GM12878 (cell line): Measurements from ENCODE around the gene NPBWR2. TPM values are rescaled to one million over a fixed set of nuclear protein-coding genes. Genes with fewer than 3 reads are reported as not detected.
A peak's percentile ranks its signal among the peaks of the same experiment; 100 is the strongest.

Source experiments
- BRCA1 ChIP-seq: IDR thresholded peaks from 2 replicates; pipeline ENCODE4 v1.6.1; 2011; ENCODE audit warnings: low read depth, low read length, improper control_type of control experiment
- ETV6 ChIP-seq, 2 experiments: fragments of 450-650 bp in 1 of 2; IDR thresholded peaks in 1 of 2; conservative IDR thresholded peaks in 1 of 2; 2 replicates each; pipeline ENCODE4 v1.6.1; 2014; ENCODE audit warnings: antibody characterized with exemption in 1 of 2, borderline replicate concordance in 1 of 2, low read depth in 1 of 2, mild to moderate bottlenecking in 1 of 2, moderate library complexity in 1 of 2
- FOXM1 ChIP-seq: IDR thresholded peaks from 2 replicates; pipeline ENCODE4 v1.6.1; 2012; ENCODE audit warnings: low read depth, mild to moderate bottlenecking, inconsistent platforms, low read length, moderate library complexity
- HDAC6 ChIP-seq: fragments of 200-600 bp; sonication (generic); IDR thresholded peaks from one replicate; pipeline ENCODE4 v1.8.0; 2017; ENCODE audit warnings: antibody characterized with exemption; ENCODE audit not compliant: unreplicated experiment
- MYB ChIP-seq: fragments of 150-350 bp; IDR thresholded peaks from 2 replicates; pipeline ENCODE4 v1.6.1; 2014; ENCODE audit warnings: mild to moderate bottlenecking, low read depth, low read length, borderline replicate concordance
- MYC ChIP-seq: IDR thresholded peaks from 2 replicates; pipeline ENCODE4 v1.6.1; 2011; ENCODE audit warnings: mild to moderate bottlenecking, low read length, moderate library complexity, inconsistent platforms; ENCODE audit not compliant: insufficient read depth, insufficient replicate concordance, insufficient read length, severe bottlenecking
- NR2C1 ChIP-seq: fragments of 450-650 bp; IDR thresholded peaks from 2 replicates; pipeline ENCODE4 v1.6.1; 2017; ENCODE audit warnings: antibody characterized with exemption, mild to moderate bottlenecking, moderate library complexity
- RELB ChIP-seq: fragments of 450-650 bp; IDR thresholded peaks from 2 replicates; pipeline ENCODE4 v1.6.1; 2017; ENCODE audit warnings: low read depth, mild to moderate bottlenecking, moderate library complexity
- SIN3A ChIP-seq: IDR thresholded peaks from 2 replicates; pipeline ENCODE4 v1.6.1; 2012; ENCODE audit warnings: low read depth, low read length, improper control_type of control experiment
- SMARCA5 ChIP-seq: fragments of 450-650 bp; IDR thresholded peaks from 2 replicates; pipeline ENCODE4 v1.6.1; 2017; ENCODE audit warnings: mild to moderate bottlenecking
- TCF7 ChIP-seq: IDR thresholded peaks from 2 replicates; pipeline ENCODE4 v1.6.1; 2014; ENCODE audit warnings: antibody characterized with exemption, borderline replicate concordance
- YY1 ChIP-seq: IDR thresholded peaks from 2 replicates; pipeline ENCODE4 v1.6.1; 2011; ENCODE audit warnings: low read depth, mild to moderate bottlenecking, low read length
- ZNF24 ChIP-seq: fragments of 450-650 bp; IDR thresholded peaks from 2 replicates; pipeline ENCODE4 v1.6.1; 2017; ENCODE audit warnings: antibody characterized with exemption, mild to moderate bottlenecking
- polyA plus RNA-seq, 11 experiments: library from polyadenylated mRNA; depleted of rRNA in 4 of 11; unstranded in 6 of 11; stranded (reverse) in 5 of 11; fragments of >200 nt; fragmentation: Nextera tagmentation in 4 of 11; fragmentation: Illumina TruSeq in 1 of 11; extraction: Ambion mirVana in 4 of 11; extraction: Trizol in 1 of 11; gene quantifications; 1 replicate in 1 of 11; 2 replicates in 10 of 11; pipeline versions ENCODE4 v1.2.1 to v1.2.3, GENCODE V29; 2011 to 2016; ENCODE audit warnings: inconsistent platforms in 2 of 11, missing spikeins in 2 of 11, low read depth in 1 of 11
- total RNA-seq, 4 experiments: library from RNA; depleted of rRNA in 3 of 4; stranded (reverse); fragments of >200 nt in 3 of 4; fragmentation: Illumina TruSeq in 1 of 4; extraction: Trizol in 1 of 4; gene quantifications; 2 replicates each; pipeline versions ENCODE4 v1.2.1 to v1.2.3, GENCODE V29; 2013 to 2021
- TF ChIP-seq, protein P1 (sequence below): fragments of 450-650 bp; IDR thresholded peaks from 2 replicates; pipeline ENCODE4 v1.6.1; 2018; ENCODE audit warnings: mild to moderate bottlenecking, low read depth, moderate library complexity; ENCODE audit not compliant: partially characterized antibody
- TF ChIP-seq, protein P2 (sequence below): fragments of 450-650 bp; IDR thresholded peaks from 2 replicates; pipeline ENCODE4 v1.6.1; 2016; ENCODE audit warnings: mild to moderate bottlenecking, moderate library complexity, borderline replicate concordance
- TF ChIP-seq, protein P3 (sequence below): IDR thresholded peaks from 2 replicates; pipeline ENCODE4 v1.6.1; 2012; ENCODE audit warnings: mild to moderate bottlenecking, low read depth, low read length

Gene NPBWR2
- total and polyA plus RNA-seq, 10 of the 15 experiments (the other 5 are each of a cell fraction or from before 2014, with no cell fraction given) = not detected

DNA sequence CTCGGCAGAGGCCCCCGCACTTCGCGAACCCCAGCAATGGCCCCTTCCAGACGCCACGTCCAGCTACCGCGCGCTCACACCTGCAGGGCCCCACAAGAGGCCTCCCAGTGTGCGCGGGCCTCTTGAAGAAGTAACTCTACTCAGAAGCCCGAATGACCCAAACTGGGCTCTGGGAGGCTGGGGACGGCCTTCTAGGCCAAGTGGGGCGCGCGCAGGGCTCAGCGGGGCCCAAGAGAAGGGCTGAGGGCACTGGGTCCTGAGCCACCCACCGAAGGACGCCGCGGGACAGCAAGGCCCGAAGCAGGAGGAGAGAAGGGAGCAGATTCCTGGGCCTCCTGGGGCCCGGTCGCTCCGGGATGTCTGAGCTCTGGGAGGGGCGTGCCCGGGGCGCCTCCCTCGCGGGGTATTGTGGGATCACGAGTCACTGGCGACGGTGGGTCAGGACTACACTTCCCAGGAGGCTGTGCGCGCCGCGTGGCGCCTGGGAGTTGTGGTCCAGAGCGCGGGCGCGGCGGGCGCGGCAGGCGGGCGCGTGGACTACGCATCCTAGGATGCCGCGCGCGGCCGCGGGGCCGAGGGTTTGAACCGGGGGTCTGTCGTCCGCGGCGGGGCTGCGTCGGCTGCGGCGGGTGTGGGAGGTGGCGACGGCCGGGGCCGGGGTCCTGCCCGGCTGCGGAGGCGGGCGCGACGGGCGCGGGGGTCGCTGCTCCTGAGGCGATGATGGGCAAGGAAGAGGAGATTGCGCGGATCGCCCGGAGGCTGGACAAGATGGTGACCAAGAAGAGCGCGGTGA lies 44.6 kb downstream of the NPBWR2 start, which contains the start of gene TCEA2 (continued):
- TF ChIP-seq, protein P1, sequence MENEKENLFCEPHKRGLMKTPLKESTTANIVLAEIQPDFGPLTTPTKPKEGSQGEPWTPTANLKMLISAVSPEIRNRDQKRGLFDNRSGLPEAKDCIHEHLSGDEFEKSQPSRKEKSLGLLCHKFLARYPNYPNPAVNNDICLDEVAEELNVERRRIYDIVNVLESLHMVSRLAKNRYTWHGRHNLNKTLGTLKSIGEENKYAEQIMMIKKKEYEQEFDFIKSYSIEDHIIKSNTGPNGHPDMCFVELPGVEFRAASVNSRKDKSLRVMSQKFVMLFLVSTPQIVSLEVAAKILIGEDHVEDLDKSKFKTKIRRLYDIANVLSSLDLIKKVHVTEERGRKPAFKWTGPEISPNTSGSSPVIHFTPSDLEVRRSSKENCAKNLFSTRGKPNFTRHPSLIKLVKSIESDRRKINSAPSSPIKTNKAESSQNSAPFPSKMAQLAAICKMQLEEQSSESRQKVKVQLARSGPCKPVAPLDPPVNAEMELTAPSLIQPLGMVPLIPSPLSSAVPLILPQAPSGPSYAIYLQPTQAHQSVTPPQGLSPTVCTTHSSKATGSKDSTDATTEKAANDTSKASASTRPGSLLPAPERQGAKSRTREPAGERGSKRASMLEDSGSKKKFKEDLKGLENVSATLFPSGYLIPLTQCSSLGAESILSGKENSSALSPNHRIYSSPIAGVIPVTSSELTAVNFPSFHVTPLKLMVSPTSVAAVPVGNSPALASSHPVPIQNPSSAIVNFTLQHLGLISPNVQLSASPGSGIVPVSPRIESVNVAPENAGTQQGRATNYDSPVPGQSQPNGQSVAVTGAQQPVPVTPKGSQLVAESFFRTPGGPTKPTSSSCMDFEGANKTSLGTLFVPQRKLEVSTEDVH = no peak
- TF ChIP-seq RELB (0 out of 2 replicates have a peak, but pooled peaks have one; percentile 14), ETV6 (conservative IDR thresholded peaks at IDR 0.05 in 1 of 2, IDR thresholded peaks at IDR 0.05 in 1 of 2; ENCODE audit: borderline replicate concordance in 1 of 2, low read depth in 1 of 2) (no peak), MYC (no peak), ZNF24 (no peak), SMARCA5 (0 out of 2 replicates have a peak, but pooled peaks have one; percentile 35), MYB (no peak), BRCA1 (no peak), SIN3A (peak; percentile 56; the same call in 1 of the 2 replicates), HDAC6 (no peak), YY1 (peak; percentile 89), FOXM1 (no peak), NR2C1 (peak; percentile 93), TCF7 (no peak)
- TF ChIP-seq, protein P2, sequence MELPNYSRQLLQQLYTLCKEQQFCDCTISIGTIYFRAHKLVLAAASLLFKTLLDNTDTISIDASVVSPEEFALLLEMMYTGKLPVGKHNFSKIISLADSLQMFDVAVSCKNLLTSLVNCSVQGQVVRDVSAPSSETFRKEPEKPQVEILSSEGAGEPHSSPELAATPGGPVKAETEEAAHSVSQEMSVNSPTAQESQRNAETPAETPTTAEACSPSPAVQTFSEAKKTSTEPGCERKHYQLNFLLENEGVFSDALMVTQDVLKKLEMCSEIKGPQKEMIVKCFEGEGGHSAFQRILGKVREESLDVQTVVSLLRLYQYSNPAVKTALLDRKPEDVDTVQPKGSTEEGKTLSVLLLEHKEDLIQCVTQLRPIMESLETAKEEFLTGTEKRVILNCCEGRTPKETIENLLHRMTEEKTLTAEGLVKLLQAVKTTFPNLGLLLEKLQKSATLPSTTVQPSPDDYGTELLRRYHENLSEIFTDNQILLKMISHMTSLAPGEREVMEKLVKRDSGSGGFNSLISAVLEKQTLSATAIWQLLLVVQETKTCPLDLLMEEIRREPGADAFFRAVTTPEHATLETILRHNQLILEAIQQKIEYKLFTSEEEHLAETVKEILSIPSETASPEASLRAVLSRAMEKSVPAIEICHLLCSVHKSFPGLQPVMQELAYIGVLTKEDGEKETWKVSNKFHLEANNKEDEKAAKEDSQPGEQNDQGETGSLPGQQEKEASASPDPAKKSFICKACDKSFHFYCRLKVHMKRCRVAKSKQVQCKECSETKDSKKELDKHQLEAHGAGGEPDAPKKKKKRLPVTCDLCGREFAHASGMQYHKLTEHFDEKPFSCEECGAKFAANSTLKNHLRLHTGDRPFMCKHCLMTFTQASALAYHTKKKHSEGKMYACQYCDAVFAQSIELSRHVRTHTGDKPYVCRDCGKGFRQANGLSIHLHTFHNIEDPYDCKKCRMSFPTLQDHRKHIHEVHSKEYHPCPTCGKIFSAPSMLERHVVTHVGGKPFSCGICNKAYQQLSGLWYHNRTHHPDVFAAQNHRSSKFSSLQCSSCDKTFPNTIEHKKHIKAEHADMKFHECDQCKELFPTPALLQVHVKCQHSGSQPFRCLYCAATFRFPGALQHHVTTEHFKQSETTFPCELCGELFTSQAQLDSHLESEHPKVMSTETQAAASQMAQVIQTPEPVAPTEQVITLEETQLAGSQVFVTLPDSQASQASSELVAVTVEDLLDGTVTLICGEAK = no peak
- TF ChIP-seq, protein P3, sequence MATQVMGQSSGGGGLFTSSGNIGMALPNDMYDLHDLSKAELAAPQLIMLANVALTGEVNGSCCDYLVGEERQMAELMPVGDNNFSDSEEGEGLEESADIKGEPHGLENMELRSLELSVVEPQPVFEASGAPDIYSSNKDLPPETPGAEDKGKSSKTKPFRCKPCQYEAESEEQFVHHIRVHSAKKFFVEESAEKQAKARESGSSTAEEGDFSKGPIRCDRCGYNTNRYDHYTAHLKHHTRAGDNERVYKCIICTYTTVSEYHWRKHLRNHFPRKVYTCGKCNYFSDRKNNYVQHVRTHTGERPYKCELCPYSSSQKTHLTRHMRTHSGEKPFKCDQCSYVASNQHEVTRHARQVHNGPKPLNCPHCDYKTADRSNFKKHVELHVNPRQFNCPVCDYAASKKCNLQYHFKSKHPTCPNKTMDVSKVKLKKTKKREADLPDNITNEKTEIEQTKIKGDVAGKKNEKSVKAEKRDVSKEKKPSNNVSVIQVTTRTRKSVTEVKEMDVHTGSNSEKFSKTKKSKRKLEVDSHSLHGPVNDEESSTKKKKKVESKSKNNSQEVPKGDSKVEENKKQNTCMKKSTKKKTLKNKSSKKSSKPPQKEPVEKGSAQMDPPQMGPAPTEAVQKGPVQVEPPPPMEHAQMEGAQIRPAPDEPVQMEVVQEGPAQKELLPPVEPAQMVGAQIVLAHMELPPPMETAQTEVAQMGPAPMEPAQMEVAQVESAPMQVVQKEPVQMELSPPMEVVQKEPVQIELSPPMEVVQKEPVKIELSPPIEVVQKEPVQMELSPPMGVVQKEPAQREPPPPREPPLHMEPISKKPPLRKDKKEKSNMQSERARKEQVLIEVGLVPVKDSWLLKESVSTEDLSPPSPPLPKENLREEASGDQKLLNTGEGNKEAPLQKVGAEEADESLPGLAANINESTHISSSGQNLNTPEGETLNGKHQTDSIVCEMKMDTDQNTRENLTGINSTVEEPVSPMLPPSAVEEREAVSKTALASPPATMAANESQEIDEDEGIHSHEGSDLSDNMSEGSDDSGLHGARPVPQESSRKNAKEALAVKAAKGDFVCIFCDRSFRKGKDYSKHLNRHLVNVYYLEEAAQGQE = no peak
